Measurements from ENCODE around the gene FAS.
A peak's percentile ranks its signal among the peaks of the same experiment; 100 is the strongest.

The FAS gene

GRCh38 chr10:88990384-88991160 lies at the start of gene FAS:
Gene FAS, plus strand, starts transcription at chr10:88990798. Its CDS starts 79 bp downstream, at chr10:88990877.
- DNase-seq, result peak in 1 of 2 experiments; percentile 11

GRCh38 chr10:88941026-88941425 lies 49.6 kb upstream of the FAS start:
- no peak for DNase-seq

GRCh38 chr10:88943778-88944177 lies 46.8 kb upstream of the FAS start:
- no peak for DNase-seq

DNA sequence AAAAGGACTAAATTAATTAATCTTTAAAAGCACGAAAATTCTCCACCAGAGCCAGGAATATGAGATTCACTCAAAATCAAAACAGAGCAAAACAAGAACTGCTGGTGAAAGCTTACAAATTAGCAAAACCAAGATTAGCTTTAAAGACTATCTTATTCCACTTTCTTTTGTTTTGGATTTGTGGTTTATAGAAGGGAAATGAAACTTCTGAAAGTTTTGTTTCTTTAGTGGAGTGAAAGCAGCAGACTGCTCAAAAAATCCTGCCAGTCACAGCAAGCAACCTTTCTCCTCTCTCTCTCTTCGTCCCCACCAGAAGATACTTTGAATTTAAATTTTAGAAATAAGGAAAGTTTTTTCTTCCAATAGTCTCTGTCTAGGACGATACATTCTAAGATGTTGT lies 45.8 kb upstream of the FAS start:
- DNase-seq, result no peak

DNA sequence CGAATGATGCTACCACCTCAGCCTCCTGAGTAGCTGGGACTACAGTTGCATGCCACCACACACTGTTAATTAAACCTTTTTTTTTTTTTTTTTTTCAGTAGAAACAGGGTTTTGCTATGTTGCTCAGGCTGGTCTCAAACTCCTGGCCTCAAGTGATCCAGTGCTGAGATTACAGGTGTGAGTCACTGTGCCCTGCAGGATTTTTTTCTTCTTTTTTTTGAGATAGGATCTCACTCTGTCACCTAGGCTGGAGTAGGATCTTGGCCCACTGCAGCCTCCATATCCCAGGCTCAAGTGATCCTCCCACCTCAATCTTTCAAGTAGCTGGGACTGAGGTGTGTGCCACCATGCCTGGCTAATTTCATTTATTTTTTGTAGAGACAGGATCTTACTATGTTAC lies 44.4 kb upstream of the FAS start:
- no peak for DNase-seq

GRCh38 chr10:88946965-88947590 lies 43.5 kb upstream of the FAS start:
- no peak for DNase-seq

- DNase-seq, result no peak
Observed at GRCh38 chr10:88949051-88949450, 41.5 kb upstream of the FAS start.

- DNase-seq, result no peak
Observed at GRCh38 chr10:88949912-88950837, 40.4 kb upstream of the FAS start.

GRCh38 chr10:88952647-88953111 lies 37.9 kb upstream of the FAS start, which contains the start of gene ACTA2:
Gene ACTA2, minus strand, starts transcription at chr10:88952773. Its CDS starts 3,843 bp downstream, at chr10:88948930.
- DNase-seq, result no peak

DNA sequence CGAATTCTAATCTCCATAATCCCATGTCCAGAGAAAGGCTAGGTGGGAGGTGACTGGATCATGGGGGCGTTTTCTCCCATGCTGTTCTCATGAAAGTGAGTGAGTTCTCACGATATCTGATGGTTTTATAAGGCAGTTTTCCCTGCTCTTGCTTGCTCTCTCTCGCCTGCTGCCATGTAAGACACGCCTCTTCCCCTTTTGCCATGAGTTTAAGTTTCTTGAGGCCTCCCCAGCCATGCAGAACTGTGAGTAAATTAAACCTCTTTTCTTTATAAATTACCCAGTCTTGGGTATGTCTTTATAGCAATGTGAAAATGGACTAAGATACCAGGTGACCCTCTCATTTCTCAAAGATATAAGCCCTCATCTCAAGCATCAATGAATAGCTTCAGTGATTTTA lies 36.9 kb upstream of the FAS start:
- DNase-seq, result no peak

GRCh38 chr10:88954458-88955083 lies 36.0 kb upstream of the FAS start:
- no peak for DNase-seq

GRCh38 chr10:88957381-88957780 lies 33.2 kb upstream of the FAS start:
- no peak for DNase-seq

- DNase-seq, result no peak
Observed at GRCh38 chr10:88958721-88959120, 31.9 kb upstream of the FAS start.

GRCh38 chr10:88960802-88961201 lies 29.8 kb upstream of the FAS start:
- DNase-seq, result no peak

DNA sequence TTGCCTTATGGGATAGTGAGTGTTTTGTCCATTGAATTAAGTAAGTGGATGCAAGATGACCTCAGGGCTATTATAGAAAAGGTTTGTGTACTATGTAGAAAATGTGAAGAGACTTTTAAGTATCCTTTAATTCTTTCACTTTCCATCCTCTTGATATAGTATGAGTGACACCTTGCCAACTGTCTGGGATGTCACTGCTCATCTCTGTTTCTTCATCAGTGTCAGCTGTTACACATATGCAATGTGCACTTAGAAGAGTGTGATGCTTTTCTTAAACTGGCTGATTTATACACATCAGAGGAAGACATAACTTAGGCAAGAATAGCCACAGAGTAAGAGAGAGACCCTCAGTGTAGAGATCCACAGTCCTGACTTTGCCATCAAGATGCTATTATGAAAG lies 29.3 kb upstream of the FAS start:
- no peak for DNase-seq

- no peak for DNase-seq
Observed at GRCh38 chr10:88962336-88962735, 28.3 kb upstream of the FAS start.

DNA sequence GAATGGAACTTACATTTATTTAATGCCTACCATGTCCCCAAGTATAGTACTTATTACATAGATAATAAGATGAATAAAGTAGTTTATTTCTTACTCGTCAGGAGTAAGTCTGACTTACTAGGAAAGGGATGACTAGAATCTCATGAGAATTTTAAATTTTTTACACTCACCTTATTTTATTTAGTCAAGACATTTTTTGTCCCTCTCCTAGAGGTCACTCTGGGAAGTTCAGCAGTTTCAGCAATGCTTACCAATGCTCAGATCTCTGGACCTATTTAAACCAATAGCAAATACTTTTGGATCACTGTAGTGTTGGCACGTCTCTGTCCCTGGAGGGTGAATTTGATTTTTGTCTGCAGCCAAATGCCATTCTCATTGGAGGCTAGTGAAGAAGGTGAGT lies 27.3 kb upstream of the FAS start:
- DNase-seq, result no peak

DNA sequence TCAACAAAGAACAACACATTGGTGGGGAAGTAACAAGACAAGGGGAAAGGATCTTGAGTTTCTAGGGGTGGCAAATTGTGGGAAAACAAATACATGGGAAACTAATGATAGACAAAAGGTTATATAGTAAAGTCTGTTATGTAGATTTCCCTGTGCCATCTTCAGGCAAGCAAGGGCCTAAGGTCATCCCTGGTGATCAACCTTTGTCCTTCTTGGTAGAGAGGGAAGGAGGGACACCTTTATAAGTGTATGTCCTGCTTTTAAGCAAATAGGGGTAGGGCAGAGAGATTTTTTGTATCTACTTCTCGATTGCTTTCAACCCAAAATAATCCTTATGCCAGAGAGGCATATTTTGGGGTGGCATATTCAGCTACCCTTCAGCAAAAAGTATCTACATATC lies 26.2 kb upstream of the FAS start:
- DNase-seq, result no peak

DNA sequence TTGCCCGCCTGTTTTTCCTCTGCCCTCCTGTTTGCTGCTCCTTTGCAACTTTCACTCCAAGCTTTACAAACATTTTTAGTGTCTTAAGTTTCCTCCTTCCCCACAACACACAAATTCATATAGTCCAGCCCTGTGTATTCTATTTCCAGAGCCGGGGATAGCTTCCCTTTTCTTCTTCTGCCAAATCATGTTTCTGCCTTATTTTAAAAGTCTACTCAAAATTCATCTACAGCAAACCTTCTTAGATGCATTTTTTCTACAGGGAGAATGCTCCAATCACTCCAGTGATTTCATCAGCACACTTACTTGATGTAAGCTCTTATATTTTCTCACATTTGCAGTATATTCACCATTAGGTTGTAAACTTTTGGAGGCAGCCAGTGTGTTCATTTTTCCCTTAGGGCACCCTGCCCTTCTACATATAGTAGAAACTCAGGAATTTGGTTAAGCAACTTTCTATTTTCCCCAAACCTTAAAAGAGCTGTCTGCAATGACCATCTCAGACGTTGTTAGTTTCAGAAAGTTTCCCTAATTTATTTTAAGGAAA lies 25.7 kb upstream of the FAS start:
- DNase-seq, result no peak

- no peak for DNase-seq
Observed at GRCh38 chr10:88966797-88967196, 23.8 kb upstream of the FAS start.

- DNase-seq, result no peak
Observed at GRCh38 chr10:88968391-88968790, 22.2 kb upstream of the FAS start.

DNA sequence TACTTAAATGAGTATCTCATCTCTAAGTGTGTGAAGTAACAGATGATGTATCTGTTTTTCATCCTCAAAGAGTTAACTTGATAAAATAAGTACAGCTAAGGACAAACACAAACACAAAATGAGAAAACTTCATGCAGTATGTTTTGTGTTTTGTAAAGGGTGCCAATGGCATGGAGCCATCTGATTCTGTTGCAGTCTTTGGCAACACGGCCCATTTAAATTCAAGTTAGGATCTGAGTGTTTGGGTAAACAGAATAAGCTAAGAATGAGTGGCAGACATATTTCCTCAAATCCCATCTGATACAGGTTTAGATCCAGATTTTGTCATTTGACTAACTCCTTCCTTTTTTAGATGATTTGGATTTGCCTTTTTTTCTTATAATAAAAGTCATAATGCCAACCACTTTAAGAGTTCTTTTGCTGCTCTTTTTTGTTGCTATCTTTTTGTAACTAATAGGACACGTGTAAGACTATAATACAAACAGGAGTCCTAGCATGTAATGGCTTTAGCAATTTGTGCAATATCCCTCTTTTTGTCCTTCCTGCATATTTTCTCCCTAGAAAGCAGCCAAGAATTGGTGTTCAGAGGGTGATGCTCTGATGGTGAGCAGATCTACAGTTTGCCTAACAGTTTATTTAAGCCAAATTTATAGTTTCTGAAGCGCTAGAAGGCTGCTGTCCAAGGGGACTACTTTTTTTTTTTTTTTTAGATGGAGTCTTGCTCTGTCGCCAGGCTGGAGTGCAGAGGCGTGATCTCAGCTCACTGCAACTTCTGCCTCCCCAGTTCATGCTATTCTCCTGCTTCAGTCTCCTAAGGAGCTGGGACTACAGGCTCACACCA lies 19.2 kb upstream of the FAS start:
- no peak for DNase-seq
